SU-DHL-6 (cell line): ENCODE results near the gene RANBP1.

Experiments
- CTCF ChIP-seq: fragments of 200-600 bp; sonication (generic); IDR thresholded peaks from one replicate; pipeline ENCODE4 v1.5.1; 2017; ENCODE audit warnings: antibody characterized with exemption, mild to moderate bottlenecking, low read length, moderate library complexity; ENCODE audit not compliant: insufficient read depth, poor library complexity, severe bottlenecking
- EZH2phosphoT487 ChIP-seq: fragments of 200-600 bp; sonication (generic), shearing (Covaris generic); conservative IDR thresholded peaks from 2 replicates; pipeline ENCODE4 v1.6.1; 2018; ENCODE audit warnings: mild to moderate bottlenecking, antibody characterized with exemption, low read length, moderate library complexity, mixed read lengths

DNA sequence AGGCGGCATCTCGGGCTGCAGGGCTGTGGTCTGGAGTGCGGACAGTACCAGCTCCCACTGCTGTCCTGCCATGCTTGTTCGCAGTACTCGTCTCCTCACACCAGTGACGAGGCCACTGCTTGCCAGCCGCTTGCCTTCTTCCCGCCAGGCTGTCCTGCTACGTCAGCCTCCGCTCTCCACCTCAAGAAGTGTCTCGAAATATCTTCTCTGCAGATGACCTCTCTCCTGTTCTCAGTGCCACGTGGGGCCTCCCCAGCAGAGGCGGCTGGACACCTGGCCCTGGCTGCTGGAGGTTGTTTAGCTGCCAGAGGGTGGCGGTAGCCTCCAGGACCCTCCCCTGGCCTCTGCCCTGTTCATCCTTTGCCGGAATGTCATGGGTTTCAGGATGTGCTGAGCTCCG is 38.0 kb downstream of the RANBP1 start:
- TF ChIP-seq CTCF (no peak), EZH2phosphoT487 (no peak)
